K562 (cell line): ENCODE measurements around the gene FOXL3. TPM values are rescaled to one million over a fixed set of nuclear protein-coding genes. Genes with fewer than 3 reads are reported as not detected.

Source experiments
- ATAC-seq: fragments of 200-7000 bp; cut with Tn5 transposase; 3 replicates; pipeline ENCODE4 v1.9.1; 2020; ENCODE audit warnings: moderate library complexity
- BruUV-seq: library from RNA; stranded (reverse); fragments of 400-500 nt; replicated peaks from 2 replicates; lab custom pipeline; 2021; lab: Mats Ljungman, UMichigan
- CTCF ChIA-PET: fragments of 300-600 bp; formaldehyde crosslinking; extraction: SDS; loops from one replicate; lab custom pipeline; 2021; ENCODE audit warnings: low intra/inter-chr PET ratio; lab: Yijun Ruan, JAX
- POLR2A ChIA-PET: fragments of 300-600, 350-650 bp; sonication (Branson Sonifier 250); formaldehyde crosslinking; extraction: SDS; loops from one replicate; lab custom pipeline; 2021; ENCODE audit warnings: antibody characterized with exemption, inconsistent platforms; lab: Yijun Ruan, JAX
- DNase-seq, 4 experiments: peaks; one replicate each; pipeline versions ENCODE4 v3.0.0 to v3.0.0-alpha.2; 2011 to 2018; ENCODE audit warnings: low spot score in 3 of 4, mixed read lengths in 3 of 4; ENCODE audit errors: extremely low read depth in 1 of 4
- FAIRE-seq: peaks from 2 replicates; lab custom pipeline; 2011; peaks lifted over from hg19 to GRCh38; lab: Jason Lieb, UNC
- H2AFZ ChIP-seq: 2 replicates; pipeline ENCODE4 v1.6.0; 2011; ENCODE audit warnings: low read depth, low read length, control low read depth, inconsistent platforms
- H3K27ac ChIP-seq: fragments of 200-600 bp; 3 replicates; pipeline ENCODE4 v1.8.0; 2011; ENCODE audit warnings: low read depth, mild to moderate bottlenecking, control low read depth, inconsistent platforms, low read length, moderate library complexity, mixed read lengths; ENCODE audit errors: extremely low read depth
- H3K27me3 ChIP-seq, 2 experiments: fragments of 300-600 bp in 1 of 2; 2 replicates in 1 of 2; 3 replicates in 1 of 2; pipeline versions ENCODE4 v1.6.0 to v1.8.0; 2011; ENCODE audit warnings: inconsistent platforms in 2 of 2, low read length in 2 of 2, mild to moderate bottlenecking in 1 of 2, mixed read lengths in 1 of 2, moderate library complexity in 1 of 2; ENCODE audit not compliant: control insufficient read depth in 2 of 2, insufficient read depth in 2 of 2
- H3K36me3 ChIP-seq: fragments of 300-600 bp; 3 replicates; pipeline ENCODE4 v1.8.0; 2011; ENCODE audit warnings: mild to moderate bottlenecking, low read length, inconsistent platforms; ENCODE audit not compliant: control insufficient read depth, insufficient read depth
- H3K4me1 ChIP-seq, 2 experiments: fragments of 200-600 bp in 1 of 2; replicated peaks in 1 of 2; 2 replicates in 1 of 2; 3 replicates in 1 of 2; pipeline versions ENCODE4 v1.5.1 to v1.8.0; 2011; ENCODE audit warnings: inconsistent platforms in 2 of 2, low read length in 2 of 2, mild to moderate bottlenecking in 1 of 2, mixed read lengths in 1 of 2, moderate library complexity in 1 of 2; ENCODE audit not compliant: control insufficient read depth in 2 of 2, insufficient read depth in 2 of 2
- H3K4me2 ChIP-seq: 2 replicates; pipeline ENCODE4 v1.6.1; 2011; ENCODE audit warnings: low read length, control low read depth, inconsistent platforms, mixed read lengths; ENCODE audit not compliant: insufficient read depth
- H3K4me3 ChIP-seq: fragments of 200-600 bp; sonication (generic), shearing (Covaris generic); 2 replicates; pipeline ENCODE4 v1.5.1; 2016; ENCODE audit warnings: control low read depth, inconsistent platforms
- H3K79me2 ChIP-seq: fragments of 200-600 bp; 3 replicates; pipeline ENCODE4 v1.8.0; 2011; ENCODE audit warnings: low read length, inconsistent platforms; ENCODE audit not compliant: control insufficient read depth, insufficient read depth
- H3K9ac ChIP-seq, 2 experiments: 2 replicates each; pipeline versions ENCODE4 v1.6.0 to v1.6.1; 2011; ENCODE audit warnings: low read depth in 2 of 2, low read length in 2 of 2, control low read depth in 1 of 2, inconsistent platforms in 1 of 2, mild to moderate bottlenecking in 1 of 2, mixed read lengths in 1 of 2; ENCODE audit not compliant: insufficient read depth in 1 of 2
- H3K9me1 ChIP-seq: one replicate; pipeline ENCODE4 v1.6.0; 2011; ENCODE audit warnings: inconsistent platforms, mild to moderate bottlenecking, low read length, moderate library complexity; ENCODE audit not compliant: control insufficient read depth, insufficient read depth
- H3K9me3 ChIP-seq: replicated peaks from 2 replicates; pipeline ENCODE4 v1.5.1; 2011; ENCODE audit warnings: low read depth, low read length, inconsistent platforms; ENCODE audit not compliant: control insufficient read depth, insufficient read depth
- H4K20me1 ChIP-seq: replicated peaks from 2 replicates; pipeline ENCODE4 v1.6.1; 2011; ENCODE audit warnings: low read length, inconsistent platforms, mixed read lengths; ENCODE audit not compliant: control insufficient read depth, insufficient read depth
- ARNT ChIP-seq, 2 experiments: fragments of 450-650 bp; IDR thresholded peaks; 2 replicates each; pipeline ENCODE4 v1.6.1; 2016; ENCODE audit warnings: mild to moderate bottlenecking in 1 of 2
- BDP1 ChIP-seq: IDR thresholded peaks from 3 replicates; pipeline ENCODE4 v1.6.1; 2011; ENCODE audit not compliant: insufficient read length, insufficient read depth
- CBX2 ChIP-seq: fragments of 200-600 bp; sonication (generic); IDR thresholded peaks from one replicate; pipeline ENCODE4 v1.6.1; 2012; ENCODE audit warnings: mild to moderate bottlenecking, low read length, inconsistent platforms; ENCODE audit not compliant: insufficient read depth, poor library complexity, severe bottlenecking
- EHMT2 ChIP-seq: fragments of 450-650 bp; IDR thresholded peaks from 2 replicates; pipeline ENCODE4 v1.6.1; 2018; ENCODE audit warnings: antibody characterized with exemption
- GTF2F1 ChIP-seq: IDR thresholded peaks from 2 replicates; pipeline ENCODE4 v1.6.1; 2011; ENCODE audit warnings: low read depth, low read length, improper control_type of control experiment
- MEF2A ChIP-seq: IDR thresholded peaks from 2 replicates; pipeline ENCODE4 v1.6.1; 2011; ENCODE audit warnings: low read depth, mild to moderate bottlenecking, low read length, moderate library complexity; ENCODE audit not compliant: control insufficient read depth
- NCOA2 ChIP-seq, 2 experiments: fragments of 450-650 bp; IDR thresholded peaks; 2 replicates each; pipeline ENCODE4 v1.6.1; 2018; ENCODE audit warnings: mild to moderate bottlenecking in 2 of 2, moderate library complexity in 1 of 2; ENCODE audit not compliant: partially characterized antibody in 2 of 2
- NFXL1 ChIP-seq: fragments of 450-650 bp; formaldehyde crosslinking; IDR thresholded peaks from 2 replicates; pipeline ENCODE4 v1.4.0; 2021; ENCODE audit warnings: mild to moderate bottlenecking
- NFYB ChIP-seq: IDR thresholded peaks from 2 replicates; pipeline ENCODE4 v1.6.1; 2011; ENCODE audit warnings: mild to moderate bottlenecking, moderate library complexity; ENCODE audit not compliant: insufficient read length; ENCODE audit errors: extremely low read depth
- PHB ChIP-seq: fragments of 250-450 bp; sonication (Bioruptor Pico); IDR thresholded peaks from 2 replicates; pipeline ENCODE4 v1.5.0; 2021
- PHB2 ChIP-seq: fragments of 450-650 bp; IDR thresholded peaks from 2 replicates; pipeline ENCODE4 v1.6.1; 2017; ENCODE audit warnings: low read depth
- SP2 ChIP-seq: IDR thresholded peaks from 2 replicates; pipeline ENCODE4 v1.6.1; 2011; ENCODE audit warnings: mild to moderate bottlenecking, low read depth, low read length, moderate library complexity; ENCODE audit not compliant: poor library complexity, severe bottlenecking; ENCODE audit errors: extremely low read depth
- TOE1 ChIP-seq, 2 experiments: fragments of 450-650 bp in 1 of 2; sonication (generic) in 1 of 2; formaldehyde crosslinking in 1 of 2; IDR thresholded peaks; 2 replicates each; pipeline versions ENCODE4 v1.7.1 to v1.8.0; 2016 to 2022; ENCODE audit warnings: borderline replicate concordance in 2 of 2, mild to moderate bottlenecking in 2 of 2, antibody characterized with exemption in 1 of 2, inconsistent platforms in 1 of 2, low read depth in 1 of 2, missing genetic modification reagents in 1 of 2, moderate library complexity in 1 of 2
- TRIM24 ChIP-seq, 2 experiments: fragments of 450-650 bp; IDR thresholded peaks; 2 replicates each; pipeline ENCODE4 v1.6.1; 2016
- ZC3H4 ChIP-seq: sonication (generic); formaldehyde crosslinking; IDR thresholded peaks from 2 replicates; pipeline ENCODE4 v1.9.0; 2021; ENCODE audit warnings: missing genetic modification reagents, borderline replicate concordance
- ZNF175 ChIP-seq: fragments of 200-800 bp; sonication (Bioruptor generic); IDR thresholded peaks from 2 replicates; pipeline ENCODE4 v1.6.1; 2016; ENCODE audit warnings: low read depth, mild to moderate bottlenecking, missing genetic modification characterization, missing compliant biosample characterization
- ZNF780A ChIP-seq: fragments of 250-450 bp; sonication (Bioruptor Pico); IDR thresholded peaks from 2 replicates; pipeline ENCODE4 v1.5.0; 2021; ENCODE audit warnings: mild to moderate bottlenecking
- WGBS: fragments of 100-300 bp; shearing (Covaris generic); methylation state at CpG from one replicate; pipeline ENCODE4 v1.1.6; 2016; ENCODE audit warnings: low coverage, mixed read lengths; ENCODE audit not compliant: insufficient coverage; ENCODE audit errors: missing lambda C conversion rate; 5-methylcytosine and 5-hydroxymethylcytosine counted together
- in situ Hi-C: fragments of 300-500 bp; cut with MboI; formaldehyde crosslinking; loops from 4 replicates; pipeline ENCODE4 v1.15.0; 2018; ENCODE audit warnings: inconsistent platforms, mixed read lengths
- intact Hi-C: fragments of 100-400 bp; cut with micrococcal nuclease; formaldehyde crosslinking; loops from 2 replicates; pipeline ENCODE4 v1.14.2; 2022
- polyA plus RNA-seq, 8 experiments: library from polyadenylated mRNA; depleted of rRNA in 4 of 8; stranded (reverse) in 5 of 8; unstranded in 3 of 8; fragments of >200 nt; fragmentation: Nextera tagmentation in 2 of 8; fragmentation: Illumina TruSeq in 1 of 8; extraction: Ambion mirVana in 2 of 8; extraction: Trizol in 1 of 8; gene quantifications; 2 replicates each; pipeline versions ENCODE4 v1.2.1 to v1.2.3, GENCODE V29; 2011 to 2014; ENCODE audit warnings: inconsistent platforms in 1 of 8, missing spikeins in 1 of 8
- total RNA-seq, 7 experiments: library from RNA; depleted of rRNA in 6 of 7; stranded (reverse); fragments of >200 nt in 6 of 7; fragmentation: Illumina TruSeq in 2 of 7; extraction: Trizol in 2 of 7; gene quantifications; 2 replicates each; pipeline versions ENCODE4 v1.2.1 to v1.2.3, GENCODE V29; 2011 to 2021; ENCODE audit warnings: low replicate concordance in 1 of 7
- TF ChIP-seq, protein P1 (sequence below), 3 experiments: fragments of 200-800 bp in 1 of 3; sonication (Bioruptor generic) in 1 of 3; sonication (generic) in 1 of 3; formaldehyde crosslinking in 1 of 3; IDR thresholded peaks; 2 replicates each; pipeline versions ENCODE4 v1.6.1 to v1.8.0; 2016 to 2022; ENCODE audit warnings: mild to moderate bottlenecking in 2 of 3, missing compliant biosample characterization in 2 of 3, missing genetic modification characterization in 2 of 3, missing genetic modification reagents in 1 of 3

FOXL3 gene
- total and polyA plus RNA-seq, 9 of the 15 experiments (the other 6 are each of a cell fraction or from before 2014, with no cell fraction given), result not detected

DNA sequence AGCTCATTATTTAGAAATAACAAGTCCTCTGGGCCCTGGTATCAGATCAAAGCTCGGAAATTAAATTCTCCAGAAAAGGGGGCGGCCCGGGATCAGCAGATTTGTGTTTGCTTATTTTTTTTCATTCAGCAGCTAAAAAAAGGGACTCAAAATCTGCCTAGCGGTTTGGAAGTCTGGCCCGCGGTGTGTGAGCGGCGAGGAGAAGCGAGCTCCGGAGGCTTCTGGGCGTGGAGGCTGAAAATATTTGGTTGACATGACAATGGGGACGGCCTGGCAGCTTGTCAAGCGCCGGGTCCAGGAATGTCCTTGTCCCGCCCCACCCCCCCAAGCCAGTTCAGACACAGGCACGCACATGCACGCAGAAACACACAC lies 43.4 kb downstream of the FOXL3 start:
- WGBS, result 16% methylated on average over 14 of the region's 17 CpGs
- intact Hi-C loops, result no loop called here

More for the DNA sequence above, 43.4 kb downstream of the FOXL3 start:
- ATAC-seq, result no peak
- no TSS peak for BruUV-seq
- H3K27me3 ChIP-seq, result peaks cover 24 to 46% of the 10 kb centered on the region in 2 experiments
- no peak overlapping the region for H3K9ac ChIP-seq
- ChIA-PET CTCF (interaction anchor here (1.3 to 1.7 kb wide), 2 partner anchors 303 to 441 kb away, joined by 3 read pairs; no protein-coding TSS in a partner anchor), POLR2A (interaction anchor here (0.6 kb wide), 1 partner anchor 659 kb away, joined by 4 read pairs; no protein-coding TSS in a partner anchor)
- H3K4me3 ChIP-seq, result no peak overlapping the region
- peaks cover 0 to 19% of the 10 kb centered on the region in 2 experiments; a peak in 2 of 5 replicates for H3K4me1 ChIP-seq
- FAIRE-seq, result no peak
- no peak for DNase-seq
- H2AFZ ChIP-seq, result no peak overlapping the region
- no peaks in the 10 kb centered on the region for H3K79me2 ChIP-seq
- in situ Hi-C loops, result loop anchor here (5.0 kb wide), 1 partner anchor 189 kb away; no protein-coding TSS in a partner anchor
- no peak overlapping the region for H3K4me2 ChIP-seq
- H4K20me1 ChIP-seq, result no peaks in the 10 kb centered on the region
- no peaks in the 10 kb centered on the region for H3K9me1 ChIP-seq
- peaks cover 10% of the 10 kb centered on the region; the same call in 1 of the 2 replicates for H3K9me3 ChIP-seq
- no peak for TF ChIP-seq PHB (CRISPR knock-in tag)
- TF ChIP-seq ZNF175 (CRISPR knock-in tag), result no peak
- TF ChIP-seq SP2, result no peak
- no peak for TF ChIP-seq TOE1 (IDR thresholded peaks at IDR 0.05; ENCODE audit: borderline replicate concordance)
- no peak for TF ChIP-seq TOE1 (CRISPR knock-in tag; IDR thresholded peaks at IDR 0.05; ENCODE audit: borderline replicate concordance, low read depth)
- no peak for TF ChIP-seq EHMT2
- TF ChIP-seq, protein P1, sequence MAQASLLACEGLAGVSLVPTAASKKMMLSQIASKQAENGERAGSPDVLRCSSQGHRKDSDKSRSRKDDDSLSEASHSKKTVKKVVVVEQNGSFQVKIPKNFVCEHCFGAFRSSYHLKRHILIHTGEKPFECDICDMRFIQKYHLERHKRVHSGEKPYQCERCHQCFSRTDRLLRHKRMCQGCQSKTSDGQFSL (CRISPR knock-in tag; IDR thresholded peaks at IDR 0.05), result no peak
- TF ChIP-seq, protein P1 (tag; IDR thresholded peaks at IDR 0.05), result no peak
- TF ChIP-seq NFYB, result no peak
- no peak for TF ChIP-seq GTF2F1
- TF ChIP-seq PHB2, result no peak
- no peak for TF ChIP-seq ZC3H4 (CRISPR knock-in tag)
- TF ChIP-seq TRIM24 (IDR thresholded peaks at IDR 0.05), result no peak
- TF ChIP-seq ZNF780A (CRISPR knock-in tag), result no peak
- no peak for TF ChIP-seq ARNT (IDR thresholded peaks at IDR 0.05)
- no peak for TF ChIP-seq NCOA2 (IDR thresholded peaks at IDR 0.05; ENCODE audit: partially characterized antibody in 2 of 2)
- TF ChIP-seq CBX2, result no peak
- TF ChIP-seq BDP1, result no peak
- TF ChIP-seq MEF2A, result no peak
- TF ChIP-seq NFXL1 (CRISPR knock-in tag), result no peak
- H3K36me3 ChIP-seq, result no peaks in the 10 kb centered on the region
- H3K27ac ChIP-seq, result no peak overlapping the region
